ENCODE results near the gene FAM131C. TPM values are rescaled to one million over a fixed set of nuclear protein-coding genes. Genes with fewer than 3 reads are reported as not detected.
"Not testable (repeated sequence)": the region's sequence is repeated elsewhere in the genome, so short reads cannot be mapped to it uniquely, and the experiment has no call there.

Gene FAM131C
- polyA plus RNA-seq, 1 donor from 2014 or later = 0.97 TPM

GRCh38 chr1:16026723-16027484 lies 46.5 kb downstream of the FAM131C start:
- Histone ChIP-seq H3K9me3 (ENCODE audit: low read length) (no peaks in the 10 kb centered on the region), H3K4me2 (ENCODE audit: low read length) (no peak overlapping the region), H3K9ac (ENCODE audit: low read length) (no peak overlapping the region), H3K9me2 (ENCODE audit: insufficient read depth, low read length) (no peaks in the 10 kb centered on the region), H2AFZ (ENCODE audit: low read depth, low read length) (no peak overlapping the region), H3K79me2 (replicated peaks; ENCODE audit: insufficient read depth, low read length) (no peaks in the 10 kb centered on the region), H3K36me3 (ENCODE audit: insufficient read depth, low read length) (no peaks in the 10 kb centered on the region), H3K4me3 (ENCODE audit: low read length) (peak overlapping the region; percentile 10), H3K27me3 (ENCODE audit: insufficient read depth, low read depth, low read length) (no peaks in the 10 kb centered on the region), H4K20me1 (ENCODE audit: insufficient read depth) (no peaks in the 10 kb centered on the region), H3F3A (ENCODE audit: insufficient read depth, low read length, poor library complexity, severe bottlenecking) (no peaks in the 10 kb centered on the region), H3K27ac (ENCODE audit: low read length) (no peak overlapping the region)
- TF ChIP-seq EZH2 (IDR thresholded peaks at IDR 0.05; ENCODE audit: borderline replicate concordance, insufficient read depth, low read length, poor library complexity, severe bottlenecking) = no peak
- TF ChIP-seq EP300 (conservative IDR thresholded peaks at IDR 0.05; ENCODE audit: poor library complexity, severe bottlenecking) = no peak
- no peak for TF ChIP-seq POLR2AphosphoS5 (IDR thresholded peaks at IDR 0.05)
- no peak for TF ChIP-seq MXI1 (conservative IDR thresholded peaks at IDR 0.05; ENCODE audit: poor library complexity, severe bottlenecking)
- TF ChIP-seq RAD21 (conservative IDR thresholded peaks at IDR 0.05) = no peak
- TF ChIP-seq, protein P1, sequence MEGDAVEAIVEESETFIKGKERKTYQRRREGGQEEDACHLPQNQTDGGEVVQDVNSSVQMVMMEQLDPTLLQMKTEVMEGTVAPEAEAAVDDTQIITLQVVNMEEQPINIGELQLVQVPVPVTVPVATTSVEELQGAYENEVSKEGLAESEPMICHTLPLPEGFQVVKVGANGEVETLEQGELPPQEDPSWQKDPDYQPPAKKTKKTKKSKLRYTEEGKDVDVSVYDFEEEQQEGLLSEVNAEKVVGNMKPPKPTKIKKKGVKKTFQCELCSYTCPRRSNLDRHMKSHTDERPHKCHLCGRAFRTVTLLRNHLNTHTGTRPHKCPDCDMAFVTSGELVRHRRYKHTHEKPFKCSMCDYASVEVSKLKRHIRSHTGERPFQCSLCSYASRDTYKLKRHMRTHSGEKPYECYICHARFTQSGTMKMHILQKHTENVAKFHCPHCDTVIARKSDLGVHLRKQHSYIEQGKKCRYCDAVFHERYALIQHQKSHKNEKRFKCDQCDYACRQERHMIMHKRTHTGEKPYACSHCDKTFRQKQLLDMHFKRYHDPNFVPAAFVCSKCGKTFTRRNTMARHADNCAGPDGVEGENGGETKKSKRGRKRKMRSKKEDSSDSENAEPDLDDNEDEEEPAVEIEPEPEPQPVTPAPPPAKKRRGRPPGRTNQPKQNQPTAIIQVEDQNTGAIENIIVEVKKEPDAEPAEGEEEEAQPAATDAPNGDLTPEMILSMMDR (IDR thresholded peaks at IDR 0.05; ENCODE audit: poor library complexity, severe bottlenecking) = no peak
- TF ChIP-seq, protein P2, sequence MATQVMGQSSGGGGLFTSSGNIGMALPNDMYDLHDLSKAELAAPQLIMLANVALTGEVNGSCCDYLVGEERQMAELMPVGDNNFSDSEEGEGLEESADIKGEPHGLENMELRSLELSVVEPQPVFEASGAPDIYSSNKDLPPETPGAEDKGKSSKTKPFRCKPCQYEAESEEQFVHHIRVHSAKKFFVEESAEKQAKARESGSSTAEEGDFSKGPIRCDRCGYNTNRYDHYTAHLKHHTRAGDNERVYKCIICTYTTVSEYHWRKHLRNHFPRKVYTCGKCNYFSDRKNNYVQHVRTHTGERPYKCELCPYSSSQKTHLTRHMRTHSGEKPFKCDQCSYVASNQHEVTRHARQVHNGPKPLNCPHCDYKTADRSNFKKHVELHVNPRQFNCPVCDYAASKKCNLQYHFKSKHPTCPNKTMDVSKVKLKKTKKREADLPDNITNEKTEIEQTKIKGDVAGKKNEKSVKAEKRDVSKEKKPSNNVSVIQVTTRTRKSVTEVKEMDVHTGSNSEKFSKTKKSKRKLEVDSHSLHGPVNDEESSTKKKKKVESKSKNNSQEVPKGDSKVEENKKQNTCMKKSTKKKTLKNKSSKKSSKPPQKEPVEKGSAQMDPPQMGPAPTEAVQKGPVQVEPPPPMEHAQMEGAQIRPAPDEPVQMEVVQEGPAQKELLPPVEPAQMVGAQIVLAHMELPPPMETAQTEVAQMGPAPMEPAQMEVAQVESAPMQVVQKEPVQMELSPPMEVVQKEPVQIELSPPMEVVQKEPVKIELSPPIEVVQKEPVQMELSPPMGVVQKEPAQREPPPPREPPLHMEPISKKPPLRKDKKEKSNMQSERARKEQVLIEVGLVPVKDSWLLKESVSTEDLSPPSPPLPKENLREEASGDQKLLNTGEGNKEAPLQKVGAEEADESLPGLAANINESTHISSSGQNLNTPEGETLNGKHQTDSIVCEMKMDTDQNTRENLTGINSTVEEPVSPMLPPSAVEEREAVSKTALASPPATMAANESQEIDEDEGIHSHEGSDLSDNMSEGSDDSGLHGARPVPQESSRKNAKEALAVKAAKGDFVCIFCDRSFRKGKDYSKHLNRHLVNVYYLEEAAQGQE (IDR thresholded peaks at IDR 0.05; ENCODE audit: borderline replicate concordance) = no peak
- no peak for TF ChIP-seq TAF1 (IDR thresholded peaks at IDR 0.05; ENCODE audit: low read depth)
- no peak for TF ChIP-seq SMC3 (conservative IDR thresholded peaks at IDR 0.05; ENCODE audit: poor library complexity)

DNA sequence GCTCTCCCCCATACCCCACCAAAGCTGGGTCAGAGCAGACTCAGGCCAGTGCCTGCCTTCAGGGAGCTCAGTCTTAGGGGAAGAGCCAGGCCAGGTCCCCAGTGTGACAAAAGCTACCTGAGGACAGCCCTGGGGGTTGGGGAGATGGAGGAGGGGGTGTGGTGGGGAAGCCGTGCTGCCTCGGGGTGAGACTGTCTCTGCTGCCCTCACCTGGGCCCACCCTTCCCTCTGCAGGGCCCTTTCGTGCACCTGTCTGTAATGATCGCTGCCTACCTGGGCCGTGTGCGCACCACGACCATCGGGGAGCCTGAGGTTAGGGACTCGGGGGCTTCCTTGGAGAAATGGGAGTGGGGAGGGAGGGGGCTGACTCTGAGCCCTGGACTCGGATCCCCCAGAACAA lies 47.1 kb downstream of the FAM131C start:
- not testable (repeated sequence) for H3K27ac ChIP-seq (ENCODE audit: low read length); H3F3A ChIP-seq (ENCODE audit: insufficient read depth, low read length, poor library complexity, severe bottlenecking); H3K4me2 ChIP-seq (ENCODE audit: low read length); H4K20me1 ChIP-seq (ENCODE audit: insufficient read depth); H2AFZ ChIP-seq (ENCODE audit: low read depth, low read length); H3K27me3 ChIP-seq (ENCODE audit: insufficient read depth, low read depth, low read length); H3K36me3 ChIP-seq (ENCODE audit: insufficient read depth, low read length); H3K79me2 ChIP-seq (replicated peaks; ENCODE audit: insufficient read depth, low read length); H3K4me3 ChIP-seq (ENCODE audit: low read length); H3K9ac ChIP-seq (ENCODE audit: low read length); H3K9me3 ChIP-seq (ENCODE audit: low read length); H3K9me2 ChIP-seq (ENCODE audit: insufficient read depth, low read length)

All from neural cell (in vitro differentiated cells).